Sigmoid colon (tissue), 7 donors: ENCODE results near the gene ARVCF. TPM values are rescaled to one million over a fixed set of nuclear protein-coding genes. Genes with fewer than 3 reads are reported as not detected.

Experiments used
- DNase-seq: peaks from one replicate; pipeline ENCODE4 v3.0.0-alpha.2; 2019
- H3K27ac ChIP-seq, 4 donors: fragments of 200-600 bp; sonication (generic); one replicate each; pipeline ENCODE4 v1.5.1; 2016 to 2019; ENCODE audit warnings: mild to moderate bottlenecking in 1 of 4
- H3K27me3 ChIP-seq, 3 donors: fragments of 200-600 bp; sonication (generic); one replicate each; pipeline ENCODE4 v1.5.1; 2019; ENCODE audit warnings: mild to moderate bottlenecking in 1 of 3
- H3K36me3 ChIP-seq, 4 donors: fragments of 200-600 bp; sonication (generic); one replicate each; pipeline ENCODE4 v1.5.1; 2016 to 2019
- H3K4me1 ChIP-seq, 4 donors: fragments of 200-600 bp; sonication (generic); one replicate each; pipeline ENCODE4 v1.5.1; 2017 to 2019
- H3K4me3 ChIP-seq, 4 donors: fragments of 200-600 bp; sonication (generic); one replicate each; pipeline ENCODE4 v1.5.1; 2017 to 2019; ENCODE audit warnings: mild to moderate bottlenecking in 2 of 4, moderate library complexity in 1 of 4
- H3K9me3 ChIP-seq, 4 donors: fragments of 200-600 bp in 3 of 4; sonication (generic) in 3 of 4; one replicate each; pipeline versions ENCODE4 v1.5.1 to v1.6.1; 2013 to 2019
- EP300 ChIP-seq, 4 donors: sonication (generic); formaldehyde crosslinking; IDR thresholded peaks; one replicate each; pipeline ENCODE4 v1.6.1; 2017; ENCODE audit warnings: antibody characterized with exemption in 4 of 4
- POLR2A ChIP-seq, 2 donors: fragments of 450-650 bp; IDR thresholded peaks; one replicate each; pipeline ENCODE4 v1.6.1; 2016; ENCODE audit warnings: antibody characterized with exemption in 2 of 2, mild to moderate bottlenecking in 2 of 2, moderate library complexity in 2 of 2
- POLR2AphosphoS5 ChIP-seq, 4 donors: sonication (generic); formaldehyde crosslinking; IDR thresholded peaks; one replicate each; pipeline ENCODE4 v1.6.1; 2017; ENCODE audit warnings: antibody characterized with exemption in 4 of 4
- WGBS, 2 donors: extraction: QIAGEN DNeasy Blood & Tissue Kit; methylation state at CpG; one replicate each; pipeline ENCODE4 v1.1.7; 2013; 5-methylcytosine and 5-hydroxymethylcytosine counted together
- intact Hi-C: fragments of 100-400 bp; cut with DNase I; formaldehyde crosslinking; loops from one replicate; pipeline ENCODE4 v1.15.1; 2023
- polyA plus RNA-seq, 3 donors: library from polyadenylated mRNA; stranded (reverse); fragments of 200-250 nt; gene quantifications; one replicate each; pipeline ENCODE4 v1.2.3, GENCODE V29; 2013
- total RNA-seq, 4 donors: library from RNA; depleted of rRNA; stranded (reverse); fragments of >200 nt; gene quantifications; one replicate each; pipeline ENCODE4 v1.1.0, GENCODE V29; 2016
- TF ChIP-seq, protein P1 (sequence below), 4 experiments: fragments of 450-650 bp in 3 of 4; fragments of 200-600 bp in 1 of 4; IDR thresholded peaks; one replicate each; pipeline ENCODE4 v1.5.1; 2016 to 2019; ENCODE audit warnings: antibody characterized with exemption in 4 of 4, mild to moderate bottlenecking in 3 of 4, moderate library complexity in 2 of 4
- donor health status: healthy with polysubstance abuse.
- donor health status: Bipolar disorder and iron deficiency.
- donor health status: healthy.

Gene ARVCF
- total and polyA plus RNA-seq, 7 donors: 3.9 to 33.8 (median 14.6) TPM

DNA sequence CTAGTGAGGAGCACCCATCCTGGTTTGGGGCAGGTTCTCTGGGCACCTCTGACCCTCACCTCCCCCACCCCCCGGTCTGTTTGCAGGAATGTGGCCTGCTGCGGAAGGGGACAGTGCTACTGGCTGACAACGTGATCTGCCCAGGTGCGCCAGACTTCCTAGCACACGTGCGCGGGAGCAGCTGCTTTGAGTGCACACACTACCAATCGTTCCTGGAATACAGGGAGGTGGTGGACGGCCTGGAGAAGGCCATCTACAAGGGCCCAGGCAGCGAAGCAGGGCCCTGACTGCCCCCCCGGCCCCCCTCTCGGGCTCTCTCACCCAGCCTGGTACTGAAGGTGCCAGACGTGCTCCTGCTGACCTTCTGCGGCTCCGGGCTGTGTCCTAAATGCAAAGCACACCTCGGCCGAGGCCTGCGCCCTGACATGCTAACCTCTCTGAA lies 48.2 kb downstream of the ARVCF start:
- Histone ChIP-seq H3K9me3 (no peaks in the 10 kb centered on the region), H3K27me3 (no peaks in the 10 kb centered on the region), H3K27ac (no peak overlapping the region), H3K4me3 (no peak overlapping the region), H3K4me1 (peaks cover 0 to 10% (median 7%) of the 10 kb centered on the region in 4 donors), H3K36me3 (peaks cover 6 to 84% (median 17%) of the 10 kb centered on the region in 4 donors)
- intact Hi-C loops: no loop called here
- 85 to 91% methylated on average over 18 of the region's 18 CpGs for WGBS, 2 donors
- DNase-seq: no peak
- TF ChIP-seq POLR2AphosphoS5 (IDR thresholded peaks at IDR 0.05): no peak
- TF ChIP-seq, protein P1, sequence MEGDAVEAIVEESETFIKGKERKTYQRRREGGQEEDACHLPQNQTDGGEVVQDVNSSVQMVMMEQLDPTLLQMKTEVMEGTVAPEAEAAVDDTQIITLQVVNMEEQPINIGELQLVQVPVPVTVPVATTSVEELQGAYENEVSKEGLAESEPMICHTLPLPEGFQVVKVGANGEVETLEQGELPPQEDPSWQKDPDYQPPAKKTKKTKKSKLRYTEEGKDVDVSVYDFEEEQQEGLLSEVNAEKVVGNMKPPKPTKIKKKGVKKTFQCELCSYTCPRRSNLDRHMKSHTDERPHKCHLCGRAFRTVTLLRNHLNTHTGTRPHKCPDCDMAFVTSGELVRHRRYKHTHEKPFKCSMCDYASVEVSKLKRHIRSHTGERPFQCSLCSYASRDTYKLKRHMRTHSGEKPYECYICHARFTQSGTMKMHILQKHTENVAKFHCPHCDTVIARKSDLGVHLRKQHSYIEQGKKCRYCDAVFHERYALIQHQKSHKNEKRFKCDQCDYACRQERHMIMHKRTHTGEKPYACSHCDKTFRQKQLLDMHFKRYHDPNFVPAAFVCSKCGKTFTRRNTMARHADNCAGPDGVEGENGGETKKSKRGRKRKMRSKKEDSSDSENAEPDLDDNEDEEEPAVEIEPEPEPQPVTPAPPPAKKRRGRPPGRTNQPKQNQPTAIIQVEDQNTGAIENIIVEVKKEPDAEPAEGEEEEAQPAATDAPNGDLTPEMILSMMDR (IDR thresholded peaks at IDR 0.05): no peak

DNA sequence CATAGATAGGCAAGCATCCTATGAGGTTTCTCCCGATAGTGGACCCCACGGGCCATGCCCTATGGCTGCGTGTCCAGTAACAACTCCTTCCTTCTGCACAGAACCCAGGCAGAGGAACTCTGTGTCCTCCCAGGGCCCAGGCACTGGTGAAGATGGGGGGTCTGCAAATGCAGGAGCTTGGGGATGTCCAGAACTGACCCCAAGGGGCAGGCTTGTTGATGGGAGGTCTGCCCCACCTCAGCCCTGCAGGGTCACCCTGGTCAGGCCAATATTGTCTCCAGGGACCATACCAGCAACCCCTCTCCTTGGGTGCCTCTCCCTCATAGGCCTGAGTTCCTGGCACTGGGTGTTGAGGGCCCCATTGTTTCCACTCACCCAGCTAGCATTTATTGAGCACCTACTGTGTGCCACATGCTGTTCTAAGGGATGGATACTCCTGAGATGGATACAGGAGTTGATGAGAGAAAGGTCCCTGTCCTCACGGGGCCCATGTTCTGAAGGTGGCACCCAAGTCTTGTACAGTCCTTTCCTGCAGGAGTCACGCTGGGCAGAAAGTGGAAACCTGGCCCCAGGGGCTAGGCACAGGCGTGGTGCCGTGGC lies 48.7 kb downstream of the ARVCF start:
- H3K9me3 ChIP-seq: no peaks in the 10 kb centered on the region
- no peak overlapping the region for H3K27ac ChIP-seq
- intact Hi-C loops: no loop called here
- H3K4me1 ChIP-seq: peaks cover 0 to 15% (median 11%) of the 10 kb centered on the region in 4 donors
- no peak for DNase-seq
- 91% methylated on average over 7 of the region's 7 CpGs for WGBS, 2 donors
- H3K36me3 ChIP-seq: peaks cover 6 to 82% (median 17%) of the 10 kb centered on the region in 4 donors
- no peak for TF ChIP-seq EP300 (IDR thresholded peaks at IDR 0.05)
- no peak for TF ChIP-seq POLR2AphosphoS5 (IDR thresholded peaks at IDR 0.05)
- TF ChIP-seq, protein P1 (IDR thresholded peaks at IDR 0.05): no peak
- TF ChIP-seq POLR2A (IDR thresholded peaks at IDR 0.05): no peak
- H3K27me3 ChIP-seq: no peaks in the 10 kb centered on the region
- H3K4me3 ChIP-seq: no peak overlapping the region

DNA sequence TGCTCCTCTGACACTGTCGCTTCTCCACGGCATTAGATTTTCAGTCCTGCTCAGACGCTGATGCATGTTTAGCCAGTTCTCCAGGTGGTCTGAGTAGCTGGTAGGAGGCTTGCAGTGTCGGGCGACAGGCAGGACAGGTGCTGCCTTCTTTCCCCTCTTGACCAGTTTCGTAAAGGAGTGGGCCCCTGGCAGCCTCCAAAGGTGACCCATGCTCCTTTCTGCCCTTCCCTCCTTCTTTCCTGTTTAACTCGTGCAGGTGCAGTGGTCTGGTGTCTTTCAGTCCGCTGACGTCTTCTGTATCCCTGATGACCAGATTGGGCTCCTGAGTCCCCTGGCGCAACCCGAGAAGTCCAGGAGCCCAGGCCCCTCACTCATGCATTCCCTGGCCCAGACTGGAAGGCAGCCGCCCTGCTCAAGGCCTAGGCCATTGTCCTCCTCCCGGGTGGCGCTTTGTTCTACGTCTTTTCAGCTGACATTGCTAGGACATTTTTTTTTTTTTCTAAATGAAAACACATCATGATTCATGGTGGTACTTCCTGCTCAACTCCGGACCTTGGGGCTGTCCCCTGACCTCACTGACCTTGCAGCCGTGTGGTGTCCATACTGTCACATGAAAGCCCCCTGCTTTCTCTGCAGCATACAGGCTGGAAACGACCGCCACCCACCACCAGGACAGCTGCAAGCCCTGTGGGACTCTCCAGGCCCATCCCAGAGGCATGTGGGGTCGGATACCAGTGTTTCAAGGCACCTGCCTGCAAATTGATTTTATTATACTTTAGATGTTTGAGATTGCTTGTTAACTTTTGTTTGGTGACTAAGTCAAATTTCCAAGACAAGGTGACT lies 49.5 kb downstream of the ARVCF start:
- Histone ChIP-seq H3K36me3 (peaks cover 6 to 74% (median 17%) of the 10 kb centered on the region in 4 donors), H3K27me3 (no peaks in the 10 kb centered on the region), H3K9me3 (no peaks in the 10 kb centered on the region), H3K4me3 (no peak overlapping the region), H3K4me1 (peaks cover 0 to 23% (median 20%) of the 10 kb centered on the region in 4 donors), H3K27ac (no peak overlapping the region)
- intact Hi-C loops: no loop called here
- 72 to 81% methylated on average over 20 of the region's 20 CpGs for WGBS, 2 donors
- TF ChIP-seq, protein P1 (IDR thresholded peaks at IDR 0.05): peak in 1 of 4 experiments; percentile 6
- no peak for TF ChIP-seq EP300 (IDR thresholded peaks at IDR 0.05)
- DNase-seq: no peak

DNA sequence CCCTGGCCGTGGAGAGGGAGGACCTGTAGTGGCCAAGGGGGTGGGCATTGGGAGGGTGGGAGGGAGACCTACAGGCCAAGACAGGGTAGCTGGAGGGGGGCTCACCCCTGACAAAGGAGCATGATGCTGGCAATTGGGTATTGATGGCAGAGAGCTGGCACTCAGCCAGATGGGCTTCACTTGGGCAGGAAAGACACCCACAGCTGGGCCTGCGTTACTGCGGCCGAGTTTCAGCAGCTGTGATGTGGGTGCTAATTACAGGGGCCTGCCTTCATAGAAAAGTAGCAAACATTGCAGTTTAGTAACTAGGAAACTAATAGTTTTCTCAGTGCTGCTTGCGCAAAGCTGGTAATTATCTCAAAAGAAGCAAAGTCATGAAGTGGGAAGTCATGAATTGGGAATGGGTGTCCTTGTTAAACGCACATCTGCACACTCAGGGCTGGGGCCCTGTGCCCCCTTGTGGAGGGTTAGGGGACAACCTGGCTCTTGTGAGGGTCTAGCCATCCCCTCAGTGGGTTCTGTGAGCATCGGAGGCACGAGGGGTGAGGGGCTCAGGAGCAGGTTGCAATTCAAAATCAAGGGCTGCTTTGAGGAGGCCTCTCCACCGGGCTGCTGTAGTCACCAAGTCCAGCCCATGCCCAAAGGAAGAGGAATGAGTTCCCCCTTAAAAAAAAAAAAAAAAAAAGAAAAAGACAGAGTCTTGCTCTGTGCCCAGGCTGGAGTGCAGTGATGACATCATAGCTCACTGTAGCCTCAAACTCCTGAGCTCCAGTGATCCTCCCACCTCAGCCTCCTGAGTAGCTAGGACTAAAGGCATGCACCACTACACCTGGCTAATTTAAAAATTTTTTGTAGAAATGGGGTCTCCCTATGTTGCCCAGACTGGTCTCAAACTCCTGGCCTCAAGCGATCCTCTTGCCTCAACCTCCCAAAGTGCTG lies 50.6 kb downstream of the ARVCF start:
- intact Hi-C loops: no loop called here
- H3K4me1 ChIP-seq: peaks cover 0 to 27% (median 23%) of the 10 kb centered on the region in 4 donors

More for the DNA sequence above, 50.6 kb downstream of the ARVCF start:
- Histone ChIP-seq H3K27ac (peak overlapping the region in 1 of 4 donors; percentile 3), H3K36me3 (peaks cover 6 to 64% (median 17%) of the 10 kb centered on the region in 4 donors), H3K9me3 (no peaks in the 10 kb centered on the region), H3K4me3 (no peak overlapping the region), H3K27me3 (no peaks in the 10 kb centered on the region)
- 84 to 87% methylated on average over 10 of the region's 10 CpGs for WGBS, 2 donors
- no peak for TF ChIP-seq EP300 (IDR thresholded peaks at IDR 0.05)
- TF ChIP-seq, protein P1 (IDR thresholded peaks at IDR 0.05): peak in 1 of 4 experiments; percentile 11
- DNase-seq: no peak
